Astrocyte of the cerebellum (primary cell): ENCODE measurements around the gene MCM10.

Source experiments
- DNase-seq: peaks from one replicate; pipeline ENCODE4 v3.0.0-alpha.2; 2011; ENCODE audit warnings: low read depth
- H3K4me3 ChIP-seq: 2 replicates; pipeline ENCODE4 v1.5.1; 2011; ENCODE audit warnings: mild to moderate bottlenecking, low read depth, low read length, moderate library complexity
- CTCF ChIP-seq: IDR thresholded peaks from 2 replicates; pipeline ENCODE4 v1.5.1; 2012; ENCODE audit warnings: low read length, low read depth, moderate library complexity, mild to moderate bottlenecking; ENCODE audit errors: missing control alignments
- in situ Hi-C: cut with HindIII; loops from 2 replicates; pipeline ENCODE4 v1.10.0; 2017; ENCODE audit warnings: low sequenced_read_pairs

The MCM10 gene

GRCh38 chr10:13222566-13222965 is 61.2 kb downstream of the MCM10 start:
- no peak overlapping the region for H3K4me3 ChIP-seq
- TF ChIP-seq CTCF, result no peak
- DNase-seq, result no peak
- in situ Hi-C loops, result no loop called here

GRCh38 chr10:13223241-13223640 is 61.9 kb downstream of the MCM10 start:
- DNase-seq, result no peak
- no peak for TF ChIP-seq CTCF
- H3K4me3 ChIP-seq, result no peak overlapping the region
- in situ Hi-C loops, result no loop called here

GRCh38 chr10:13224210-13224995 is 63.0 kb downstream of the MCM10 start:
- DNase-seq, result no peak
- H3K4me3 ChIP-seq, result no peak overlapping the region
- TF ChIP-seq CTCF, result no peak
- in situ Hi-C loops, result no loop called here

DNA sequence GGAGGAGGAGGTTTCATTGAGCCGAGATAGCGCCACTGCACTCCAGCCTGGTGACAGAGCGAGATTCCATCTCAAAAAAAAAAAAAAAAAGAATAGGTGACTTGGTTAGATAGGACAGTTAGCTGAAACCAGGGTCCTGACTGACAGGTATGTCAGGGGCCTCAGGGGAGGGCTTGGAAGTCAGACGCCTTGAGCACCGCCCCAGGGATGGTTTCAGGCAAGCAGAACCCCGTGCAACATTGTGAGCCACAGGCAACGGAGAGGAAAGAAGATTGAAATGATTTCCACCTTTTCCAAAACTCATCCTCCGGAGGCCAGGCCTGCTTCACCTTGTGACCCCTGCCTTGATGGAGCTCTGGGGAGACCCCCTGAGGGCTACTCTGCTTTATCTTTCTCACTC is 64.2 kb downstream of the MCM10 start:
- in situ Hi-C loops, result no loop called here
- no peak overlapping the region for H3K4me3 ChIP-seq

GRCh38 chr10:13227031-13227430 is 65.7 kb downstream of the MCM10 start:
- DNase-seq, result no peak
- in situ Hi-C loops, result no loop called here
- TF ChIP-seq CTCF, result no peak
- H3K4me3 ChIP-seq, result no peak overlapping the region

More for the DNA sequence above, 64.2 kb downstream of the MCM10 start:
- no peak for TF ChIP-seq CTCF
- no peak for DNase-seq

GRCh38 chr10:13231190-13231589 is 69.8 kb downstream of the MCM10 start:
- no peak overlapping the region for H3K4me3 ChIP-seq
- in situ Hi-C loops, result no loop called here
- TF ChIP-seq CTCF, result no peak
- DNase-seq, result no peak

DNA sequence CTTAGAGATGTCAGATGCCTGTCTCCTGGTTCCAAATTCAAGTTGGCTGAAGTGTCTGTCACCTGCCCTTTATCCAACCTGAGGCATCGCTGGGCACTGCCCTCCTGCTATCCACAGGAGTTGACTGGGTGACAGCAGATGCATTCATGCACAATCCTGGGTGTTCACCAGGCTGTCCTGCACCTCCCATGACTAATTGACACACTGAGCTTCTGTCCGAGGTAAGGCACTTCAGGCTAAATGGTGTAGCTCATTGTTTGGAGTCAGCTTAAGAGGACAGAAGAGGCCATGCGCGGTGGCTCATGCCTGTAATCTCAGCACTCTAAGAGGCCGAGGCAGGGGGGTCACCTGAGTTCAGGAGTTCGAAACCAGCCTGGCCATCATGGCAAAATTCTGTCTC is 70.5 kb downstream of the MCM10 start:
- no peak for DNase-seq
- no peak for TF ChIP-seq CTCF
- in situ Hi-C loops, result no loop called here

More for the DNA sequence above, 70.5 kb downstream of the MCM10 start:
- no peak overlapping the region for H3K4me3 ChIP-seq
